HG02870 (cell line): ENCODE data around the gene CREB1.
"Not testable (repeated sequence)": the region's sequence is repeated elsewhere in the genome, so short reads cannot be mapped to it uniquely, and the experiment has no call there.

Experiments used
- ATAC-seq: cut with Tn5 transposase; IDR thresholded peaks from one replicate; pipeline ENCODE4 v1.9.1; 2021; ENCODE audit warnings: mild to moderate bottlenecking, moderate library complexity; ENCODE audit not compliant: unreplicated experiment

Gene CREB1

GRCh38 chr2:207614824-207615223, 85.1 kb downstream of the CREB1 start:
- no peak for ATAC-seq

GRCh38 chr2:207616185-207616584, 86.4 kb downstream of the CREB1 start:
- ATAC-seq = no peak

GRCh38 chr2:207617011-207617671, 87.4 kb downstream of the CREB1 start:
- ATAC-seq = no peak

- peak; percentile 42 for ATAC-seq
Observed at GRCh38 chr2:207619764-207620203, 90.0 kb downstream of the CREB1 start.

- no peak for ATAC-seq
Observed at GRCh38 chr2:207621501-207622039, 91.8 kb downstream of the CREB1 start.

- ATAC-seq = peak; percentile 33
Observed at GRCh38 chr2:207624185-207625013, 94.6 kb downstream of the CREB1 start.

- peak; percentile 47 for ATAC-seq
Observed at GRCh38 chr2:207625014-207625907, 95.5 kb downstream of the CREB1 start, which contains the start of gene METTL21A. Gene METTL21A, minus strand, starts transcription at chr2:207625394. Its CDS starts 1,019 bp downstream, at chr2:207624375.

- no peak for ATAC-seq
Observed at GRCh38 chr2:207629553-207629952, 99.8 kb downstream of the CREB1 start.

GRCh38 chr2:207630491-207630890, 100.7 kb downstream of the CREB1 start:
- ATAC-seq = no peak

- ATAC-seq = no peak
Observed at GRCh38 chr2:207632575-207633493, 103.1 kb downstream of the CREB1 start.

- no peak for ATAC-seq
Observed at GRCh38 chr2:207633686-207634085, 103.9 kb downstream of the CREB1 start.

GRCh38 chr2:207635468-207636200, 105.9 kb downstream of the CREB1 start:
- ATAC-seq = no peak

GRCh38 chr2:207639288-207639687, 109.5 kb downstream of the CREB1 start:
- ATAC-seq = not testable (repeated sequence)

GRCh38 chr2:207640160-207640559, 110.4 kb downstream of the CREB1 start:
- ATAC-seq = no peak

- no peak for ATAC-seq
Observed at GRCh38 chr2:207640661-207641060, 110.9 kb downstream of the CREB1 start.

GRCh38 chr2:207643892-207644291, 114.1 kb downstream of the CREB1 start:
- no peak for ATAC-seq

- ATAC-seq = not testable (repeated sequence)
Observed at GRCh38 chr2:207646582-207646981, 116.8 kb downstream of the CREB1 start.
